H1 (cell line): ENCODE measurements around the gene GPC2. TPM values are rescaled to one million over a fixed set of nuclear protein-coding genes. Genes with fewer than 3 reads are reported as not detected.

Source experiments
- CTCF ChIA-PET: fragments of 300-600 bp; sonication (Branson Sonifier 250); formaldehyde crosslinking; loops from one replicate; lab custom pipeline; 2021; ENCODE audit not compliant: partially characterized antibody; lab: Charles Lee
- POLR2A ChIA-PET: fragments of 300-600 bp; sonication (Branson Sonifier 250); formaldehyde crosslinking; loops from one replicate; lab custom pipeline; 2021; ENCODE audit warnings: inconsistent platforms; ENCODE audit not compliant: partially characterized antibody; lab: Charles Lee
- DNase-seq, 2 experiments: peaks; one replicate each; pipeline versions ENCODE4 v3.0.0 to v3.0.0-alpha.2; 2010 to 2022; ENCODE audit warnings: low spot score in 2 of 2, low read depth in 1 of 2, mixed read lengths in 1 of 2
- FAIRE-seq: peaks from 2 replicates; lab custom pipeline; 2011; peaks lifted over from hg19 to GRCh38; lab: Jason Lieb, UNC
- H2AFZ ChIP-seq: 2 replicates; pipeline ENCODE4 v1.8.1; 2012; ENCODE audit warnings: low read length, inconsistent platforms
- H2AK5ac ChIP-seq: 2 replicates; pipeline ENCODE4 v1.6.1; 2013; ENCODE audit warnings: low read depth, low read length
- H2BK120ac ChIP-seq: replicated peaks from 2 replicates; pipeline ENCODE3; 2013; ENCODE audit warnings: low read depth, low read length, inconsistent platforms
- H2BK12ac ChIP-seq: 2 replicates; pipeline ENCODE4 v1.6.1; 2013; ENCODE audit warnings: low read depth, low read length
- H2BK15ac ChIP-seq: 2 replicates; pipeline ENCODE4 v1.6.1; 2013; ENCODE audit warnings: low read length
- H2BK20ac ChIP-seq: 2 replicates; pipeline ENCODE4 v1.6.1; 2013; ENCODE audit warnings: low read length
- H2BK5ac ChIP-seq: 2 replicates; pipeline ENCODE4 v1.6.1; 2013; ENCODE audit warnings: low read depth, low read length
- H3K14ac ChIP-seq: 2 replicates; pipeline ENCODE4 v1.6.1; 2013; ENCODE audit warnings: inconsistent platforms; ENCODE audit not compliant: insufficient read length
- H3K18ac ChIP-seq: 2 replicates; pipeline ENCODE4 v1.6.1; 2013; ENCODE audit warnings: low read length; ENCODE audit errors: extremely low read depth
- H3K23ac ChIP-seq: 2 replicates; pipeline ENCODE4 v1.6.1; 2013; ENCODE audit warnings: inconsistent platforms; ENCODE audit not compliant: insufficient read length
- H3K23me2 ChIP-seq: 2 replicates; pipeline ENCODE4 v1.6.1; 2013; ENCODE audit warnings: low read depth, low read length
- H3K27ac ChIP-seq: 2 replicates; pipeline ENCODE4 v1.6.1; 2011; ENCODE audit warnings: low read depth, low read length, inconsistent platforms
- H3K27me3 ChIP-seq, 4 experiments: replicated peaks in 1 of 4; 1 replicate in 1 of 4; 2 replicates in 3 of 4; pipeline versions ENCODE4 v1.6.1 to v1.8.1; 2011 to 2013; ENCODE audit warnings: low read length in 3 of 4, mild to moderate bottlenecking in 3 of 4, inconsistent platforms in 2 of 4, mixed read lengths in 2 of 4, moderate library complexity in 1 of 4; ENCODE audit not compliant: control insufficient read depth in 3 of 4, insufficient read depth in 3 of 4; ENCODE audit errors: extremely low read depth in 1 of 4
- H3K36me3 ChIP-seq, 4 experiments: 2 replicates each; pipeline versions ENCODE4 v1.6.1 to v1.8.1; 2011 to 2013; ENCODE audit warnings: mild to moderate bottlenecking in 4 of 4, low read length in 3 of 4, moderate library complexity in 2 of 4, control low read depth in 1 of 4, inconsistent platforms in 1 of 4; ENCODE audit not compliant: insufficient read depth in 4 of 4, control insufficient read depth in 2 of 4
- H3K4ac ChIP-seq: replicated peaks from 2 replicates; pipeline ENCODE3; 2013; ENCODE audit warnings: low read length, low read depth, mixed read lengths, inconsistent platforms; ENCODE audit not compliant: insufficient read length
- H3K4me1 ChIP-seq, 4 experiments: replicated peaks in 1 of 4; 1 replicate in 1 of 4; 2 replicates in 3 of 4; pipeline versions ENCODE4 v1.6.1 to v1.8.1; 2011 to 2013; ENCODE audit warnings: low read length in 3 of 4, inconsistent platforms in 2 of 4, mixed read lengths in 1 of 4; ENCODE audit not compliant: insufficient read depth in 4 of 4, control insufficient read depth in 3 of 4
- H3K4me2 ChIP-seq, 2 experiments: 2 replicates each; pipeline versions ENCODE4 v1.6.1 to v1.8.1; 2011 to 2013; ENCODE audit warnings: low read depth in 2 of 2, low read length in 2 of 2, control low read depth in 1 of 2, inconsistent platforms in 1 of 2, mild to moderate bottlenecking in 1 of 2; ENCODE audit not compliant: insufficient read depth in 1 of 2
- H3K4me3 ChIP-seq, 4 experiments: fragments of 200-600, 300-600 bp in 1 of 4; sonication (generic), shearing (Covaris generic), sonication (Bioruptor Twin) in 1 of 4; 2 replicates each; pipeline versions ENCODE4 v1.5.1 to v1.8.1; 2011 to 2016; ENCODE audit warnings: low read length in 4 of 4, low read depth in 3 of 4, control low read depth in 2 of 4, inconsistent platforms in 2 of 4, mild to moderate bottlenecking in 2 of 4, mixed read lengths in 1 of 4, moderate library complexity in 1 of 4; ENCODE audit not compliant: insufficient read depth in 2 of 4; ENCODE audit errors: extremely low read depth in 1 of 4
- H3K56ac ChIP-seq: replicated peaks from 2 replicates; pipeline ENCODE3; 2013; ENCODE audit warnings: low read depth, mild to moderate bottlenecking, mixed read lengths, low read length, inconsistent platforms; ENCODE audit not compliant: insufficient read length
- H3K79me1 ChIP-seq: 2 replicates; pipeline ENCODE4 v1.6.1; 2013; ENCODE audit warnings: low read depth, low read length, control low read depth
- H3K79me2 ChIP-seq, 2 experiments: 2 replicates each; pipeline versions ENCODE4 v1.6.1 to v1.8.1; 2012 to 2013; ENCODE audit warnings: low read length in 2 of 2, mild to moderate bottlenecking in 2 of 2, inconsistent platforms in 1 of 2; ENCODE audit not compliant: insufficient read depth in 2 of 2, control insufficient read depth in 1 of 2
- H3K9ac ChIP-seq, 4 experiments: replicated peaks in 1 of 4; 1 replicate in 1 of 4; 2 replicates in 3 of 4; pipeline versions ENCODE4 v1.6.1 to v1.8.1; 2011 to 2013; ENCODE audit warnings: low read depth in 3 of 4, low read length in 3 of 4, control low read depth in 2 of 4, mild to moderate bottlenecking in 2 of 4, moderate library complexity in 2 of 4, inconsistent platforms in 1 of 4; ENCODE audit errors: extremely low read depth in 1 of 4
- H3K9me3 ChIP-seq, 2 experiments: 2 replicates each; pipeline versions ENCODE4 v1.6.1 to v1.8.1; 2012 to 2013; ENCODE audit warnings: mild to moderate bottlenecking in 2 of 2, moderate library complexity in 2 of 2, control low read depth in 1 of 2, inconsistent platforms in 1 of 2, low read depth in 1 of 2, low read length in 1 of 2, mixed read lengths in 1 of 2; ENCODE audit not compliant: insufficient read depth in 2 of 2
- H4K20me1 ChIP-seq, 2 experiments: replicated peaks in 1 of 2; 2 replicates each; pipeline versions ENCODE3 to v1.8.1; 2011 to 2013; ENCODE audit warnings: inconsistent platforms in 2 of 2, low read length in 2 of 2, mild to moderate bottlenecking in 1 of 2; ENCODE audit not compliant: insufficient read depth in 2 of 2, control insufficient read depth in 1 of 2
- H4K5ac ChIP-seq: 2 replicates; pipeline ENCODE4 v1.6.1; 2013; ENCODE audit warnings: low read length, low read depth, mixed read lengths, inconsistent platforms; ENCODE audit not compliant: insufficient read length
- H4K8ac ChIP-seq: 2 replicates; pipeline ENCODE4 v1.8.0; 2013; ENCODE audit warnings: mild to moderate bottlenecking, moderate library complexity, low read length, inconsistent platforms; ENCODE audit not compliant: insufficient read depth; ENCODE audit errors: extremely low read depth
- H4K91ac ChIP-seq: replicated peaks from 2 replicates; pipeline ENCODE3; 2013; ENCODE audit warnings: low read length, mixed read lengths, inconsistent platforms; ENCODE audit not compliant: insufficient read length
- BCL11A ChIP-seq, 2 experiments: IDR thresholded peaks; one replicate each; pipeline ENCODE4 v1.6.1; 2011; ENCODE audit warnings: low read depth in 2 of 2, low read length in 2 of 2, mild to moderate bottlenecking in 2 of 2
- CTCF ChIP-seq, 3 experiments: IDR thresholded peaks; 1 replicate in 2 of 3; 2 replicates in 1 of 3; pipeline versions ENCODE4 v1.5.1 to v1.6.1; 2011; ENCODE audit warnings: low read length in 3 of 3, mild to moderate bottlenecking in 3 of 3, inconsistent platforms in 2 of 3, low read depth in 1 of 3, moderate library complexity in 1 of 3; ENCODE audit not compliant: insufficient read depth in 1 of 3; ENCODE audit errors: control extremely low read depth in 1 of 3
- EP300 ChIP-seq, 2 experiments: IDR thresholded peaks; 1 replicate in 1 of 2; 2 replicates in 1 of 2; pipeline ENCODE4 v1.6.1; 2011 to 2012; ENCODE audit warnings: low read depth in 2 of 2, low read length in 2 of 2, mild to moderate bottlenecking in 2 of 2, borderline replicate concordance in 1 of 2, inconsistent platforms in 1 of 2, moderate library complexity in 1 of 2
- EZH2 ChIP-seq: fragments of 200-600 bp; sonication (generic); IDR thresholded peaks from 2 replicates; pipeline ENCODE4 v1.7.1; 2012; ENCODE audit warnings: low read depth, mild to moderate bottlenecking, moderate library complexity, low read length, inconsistent platforms; ENCODE audit not compliant: severe bottlenecking
- JUN ChIP-seq: IDR thresholded peaks from 2 replicates; pipeline ENCODE4 v1.6.1; 2011; ENCODE audit warnings: low read depth, mild to moderate bottlenecking, improper control_type of control experiment, low read length
- JUND ChIP-seq: IDR thresholded peaks from 2 replicates; pipeline ENCODE4 v1.6.1; 2011; ENCODE audit warnings: mild to moderate bottlenecking, improper control_type of control experiment, low read length
- KDM1A ChIP-seq: fragments of 200-600, 300-600 bp; sonication (generic); IDR thresholded peaks from 2 replicates; pipeline ENCODE4 v1.7.1; 2016; ENCODE audit warnings: mild to moderate bottlenecking, low read length, borderline replicate concordance
- TBP ChIP-seq: IDR thresholded peaks from 2 replicates; pipeline ENCODE4 v1.6.1; 2011; ENCODE audit warnings: low read depth, low read length, improper control_type of control experiment
- USF2 ChIP-seq: IDR thresholded peaks from 2 replicates; pipeline ENCODE4 v1.6.1; 2011; ENCODE audit warnings: low read length, improper control_type of control experiment
- YY1 ChIP-seq: IDR thresholded peaks from 2 replicates; pipeline ENCODE4 v1.6.1; 2011; ENCODE audit warnings: low read depth, mild to moderate bottlenecking, low read length
- WGBS, 2 experiments: shearing (Covaris generic) in 1 of 2; methylation state at CpG; one replicate each; pipeline versions ENCODE4 v1.1.6 to v1.1.7; 2013 to 2015; ENCODE audit warnings: low lambda C conversion rate in 2 of 2, mixed read lengths in 2 of 2, inconsistent platforms in 1 of 2, low coverage in 1 of 2, missing lambda C conversion rate in 1 of 2; ENCODE audit not compliant: insufficient replicate concordance in 2 of 2, insufficient coverage in 1 of 2, insufficient read length in 1 of 2; ENCODE audit errors: extremely low coverage in 1 of 2, missing lambda C conversion rate in 1 of 2; 5-methylcytosine and 5-hydroxymethylcytosine counted together
- polyA plus RNA-seq, 7 experiments: library from polyadenylated mRNA; depleted of rRNA in 3 of 7; stranded (reverse) in 5 of 7; unstranded in 2 of 7; fragments of >200 nt in 5 of 7; fragments of 200-250 nt in 2 of 7; gene quantifications; 1 replicate in 5 of 7; 2 replicates in 1 of 7; 4 replicates in 1 of 7; pipeline versions ENCODE4 v1.2.1 to v1.2.3, GENCODE V29; 2011 to 2013; ENCODE audit warnings: missing spikeins in 2 of 7, mixed read lengths in 2 of 7
- total RNA-seq: library from RNA; stranded (reverse); fragmentation: NEBNext Ultra II Directional; extraction: Animal tissue kit (Norgen Biotek cat#: 25700); gene quantifications from 2 replicates; pipeline ENCODE4 v1.2.1, GENCODE V29; 2021

Gene GPC2
- total and polyA plus RNA-seq, 2 of the 8 experiments (the other 6 are each of a cell fraction or from before 2014, with no cell fraction given) = 25.3 to 44.8 TPM

- H2AFZ ChIP-seq = no peak overlapping the region
- H4K20me1 ChIP-seq = no peaks in the 10 kb centered on the region
- H2BK5ac ChIP-seq = no peak overlapping the region
- no peak overlapping the region for H2BK15ac ChIP-seq
- no peak overlapping the region for H4K8ac ChIP-seq
- no peak overlapping the region for H2AK5ac ChIP-seq
- no peaks in the 10 kb centered on the region for H3K9me3 ChIP-seq
- no peak overlapping the region for H3K18ac ChIP-seq
- DNase-seq = no peak
- H3K23ac ChIP-seq = no peak overlapping the region
- no peak overlapping the region for H3K9ac ChIP-seq
- H2BK20ac ChIP-seq = no peak overlapping the region
- no peak overlapping the region for H3K14ac ChIP-seq
- peaks cover 0 to 11% (median 0%) of the 10 kb centered on the region in 4 experiments; a peak in 2 of 7 replicates for H3K27me3 ChIP-seq
- H3K27ac ChIP-seq = no peak overlapping the region
- H4K5ac ChIP-seq = no peak overlapping the region
- H3K79me1 ChIP-seq = no peaks in the 10 kb centered on the region
- H3K4me3 ChIP-seq = no peak overlapping the region
- H3K4me1 ChIP-seq = peaks cover 0 to 8% (median 0%) of the 10 kb centered on the region in 4 experiments; a peak in 2 of 7 replicates
- H2BK12ac ChIP-seq = no peak overlapping the region
- no peak overlapping the region for H2BK120ac ChIP-seq
- H3K56ac ChIP-seq = no peak overlapping the region
- FAIRE-seq = no peak
- no peaks in the 10 kb centered on the region for H3K36me3 ChIP-seq
- peaks cover 8% of the 10 kb centered on the region; the same call in 1 of the 2 replicates for H3K23me2 ChIP-seq
- H3K79me2 ChIP-seq = no peaks in the 10 kb centered on the region
- H3K4me2 ChIP-seq = peak overlapping the region; percentile 74 to 90; a peak in 2 of 4 replicates
- no peak overlapping the region for H3K4ac ChIP-seq
- H4K91ac ChIP-seq = no peak overlapping the region
- 79% methylated on average over 1 of the region's 1 CpG; no CpG with 5 or more reads in 1 of the 2 experiments for WGBS, 2 experiments
- ChIA-PET POLR2A (interaction anchor here (0.6 to 4.1 kb wide), 21 partner anchors 8 to 53 kb away, joined by 3 to 68 read pairs (median 4); partner anchors contain the start of genes AP4M1, GAL3ST4, GPC2 and MCM7), CTCF (interaction anchor here (0.5 to 9.0 kb wide), 14 partner anchors 17 to 215 kb away, joined by 3 to 108 read pairs (median 4); partner anchors contain the start of genes AP4M1, GAL3ST4, GPC2 and LAMTOR4)
- TF ChIP-seq BCL11A (IDR thresholded peaks at IDR 0.05; ENCODE audit: low read depth in 2 of 2, low read length in 2 of 2) (no peak), JUN (no peak), EP300 (IDR thresholded peaks at IDR 0.05; ENCODE audit: borderline replicate concordance in 1 of 2, low read depth in 2 of 2, low read length in 2 of 2) (no peak), JUND (no peak), USF2 (no peak), CTCF (IDR thresholded peaks at IDR 0.05; ENCODE audit: control extremely low read depth in 1 of 3, insufficient read depth in 1 of 3, low read depth in 1 of 3, low read length in 3 of 3) (no peak), YY1 (no peak), TBP (no peak), EZH2 (no peak), KDM1A (no peak)
Measured at GRCh38 chr7:100128637-100128963, 48.6 kb downstream of the GPC2 start.
